K562 (cell line): ENCODE results near the gene TESK2. TPM values are rescaled to one million over a fixed set of nuclear protein-coding genes. Genes with fewer than 3 reads are reported as not detected.

Experiments used
- CREB1 ChIP-seq, 2 experiments: sonication (generic) in 1 of 2; formaldehyde crosslinking in 1 of 2; IDR thresholded peaks; 2 replicates each; pipeline versions ENCODE4 v1.6.1 to v1.8.0; 2012 to 2022; ENCODE audit warnings: inconsistent platforms in 1 of 2, mild to moderate bottlenecking in 1 of 2, missing genetic modification reagents in 1 of 2, moderate library complexity in 1 of 2
- FOXA3 ChIP-seq, 2 experiments: fragments of 450-650 bp in 1 of 2; sonication (generic) in 1 of 2; formaldehyde crosslinking; IDR thresholded peaks in 1 of 2; conservative IDR thresholded peaks in 1 of 2; 2 replicates each; pipeline versions ENCODE4 v1.4.0 to v1.8.0; 2020 to 2022; ENCODE audit warnings: mild to moderate bottlenecking in 2 of 2, missing genetic modification reagents in 1 of 2
- FOXK2 ChIP-seq, 2 experiments: fragments of 450-650 bp; IDR thresholded peaks in 1 of 2; conservative IDR thresholded peaks in 1 of 2; 2 replicates each; pipeline ENCODE4 v1.6.1; 2016; ENCODE audit warnings: low read depth in 2 of 2, mild to moderate bottlenecking in 1 of 2
- LCOR ChIP-seq: sonication (generic); formaldehyde crosslinking; IDR thresholded peaks from 2 replicates; pipeline ENCODE4 v1.8.0; 2022; ENCODE audit warnings: mild to moderate bottlenecking, missing genetic modification reagents
- MEF2A ChIP-seq: IDR thresholded peaks from 2 replicates; pipeline ENCODE4 v1.6.1; 2011; ENCODE audit warnings: low read depth, mild to moderate bottlenecking, low read length, moderate library complexity; ENCODE audit not compliant: control insufficient read depth
- MEIS2 ChIP-seq: fragments of 450-650 bp; IDR thresholded peaks from 2 replicates; pipeline ENCODE4 v1.6.1; 2014; ENCODE audit warnings: mild to moderate bottlenecking; ENCODE audit not compliant: partially characterized antibody
- MYNN ChIP-seq, 2 experiments: sonication (generic); formaldehyde crosslinking in 1 of 2; IDR thresholded peaks; 2 replicates each; pipeline versions ENCODE4 v1.5.0 to v1.6.1; 2016 to 2020; ENCODE audit warnings: antibody characterized with exemption in 1 of 2, missing genetic modification reagents in 1 of 2
- RCOR1 ChIP-seq, 2 experiments: IDR thresholded peaks; 2 replicates each; pipeline ENCODE4 v1.6.1; 2012; ENCODE audit warnings: low read depth in 2 of 2, low read length in 2 of 2, borderline replicate concordance in 1 of 2, improper control_type of control experiment in 1 of 2
- SAP30 ChIP-seq: fragments of 200-600 bp; sonication (generic); IDR thresholded peaks from 2 replicates; pipeline ENCODE4 v1.6.1; 2012; ENCODE audit warnings: borderline replicate concordance, low read depth, mild to moderate bottlenecking, moderate library complexity, low read length, control low read depth, inconsistent platforms; ENCODE audit not compliant: insufficient read depth, poor library complexity, severe bottlenecking
- polyA plus RNA-seq, 8 experiments: library from polyadenylated mRNA; depleted of rRNA in 4 of 8; stranded (reverse) in 5 of 8; unstranded in 3 of 8; fragments of >200 nt; fragmentation: Nextera tagmentation in 2 of 8; fragmentation: Illumina TruSeq in 1 of 8; extraction: Ambion mirVana in 2 of 8; extraction: Trizol in 1 of 8; gene quantifications; 2 replicates each; pipeline versions ENCODE4 v1.2.1 to v1.2.3, GENCODE V29; 2011 to 2014; ENCODE audit warnings: inconsistent platforms in 1 of 8, missing spikeins in 1 of 8
- total RNA-seq, 7 experiments: library from RNA; depleted of rRNA in 6 of 7; stranded (reverse); fragments of >200 nt in 6 of 7; fragmentation: Illumina TruSeq in 2 of 7; extraction: Trizol in 2 of 7; gene quantifications; 2 replicates each; pipeline versions ENCODE4 v1.2.1 to v1.2.3, GENCODE V29; 2011 to 2021; ENCODE audit warnings: low replicate concordance in 1 of 7
- TF ChIP-seq, protein P1 (sequence below): fragments of 450-650 bp; IDR thresholded peaks from 2 replicates; pipeline ENCODE4 v1.6.1; 2016; ENCODE audit warnings: mild to moderate bottlenecking, moderate library complexity
- TF ChIP-seq, protein P2 (sequence below), 2 experiments: IDR thresholded peaks; 2 replicates each; pipeline ENCODE4 v1.6.1; 2011; ENCODE audit warnings: borderline replicate concordance in 1 of 2, control low read depth in 1 of 2, low read depth in 1 of 2, low read length in 1 of 2, mild to moderate bottlenecking in 1 of 2, mixed read lengths in 1 of 2, moderate library complexity in 1 of 2; ENCODE audit not compliant: insufficient read depth in 1 of 2, insufficient read length in 1 of 2, poor library complexity in 1 of 2, severe bottlenecking in 1 of 2; ENCODE audit errors: extremely low read depth in 1 of 2

TESK2 gene
- total and polyA plus RNA-seq, 9 of the 15 experiments (the other 6 are each of a cell fraction or from before 2014, with no cell fraction given) = 1.6 to 5.3 (median 3.7) TPM

DNA sequence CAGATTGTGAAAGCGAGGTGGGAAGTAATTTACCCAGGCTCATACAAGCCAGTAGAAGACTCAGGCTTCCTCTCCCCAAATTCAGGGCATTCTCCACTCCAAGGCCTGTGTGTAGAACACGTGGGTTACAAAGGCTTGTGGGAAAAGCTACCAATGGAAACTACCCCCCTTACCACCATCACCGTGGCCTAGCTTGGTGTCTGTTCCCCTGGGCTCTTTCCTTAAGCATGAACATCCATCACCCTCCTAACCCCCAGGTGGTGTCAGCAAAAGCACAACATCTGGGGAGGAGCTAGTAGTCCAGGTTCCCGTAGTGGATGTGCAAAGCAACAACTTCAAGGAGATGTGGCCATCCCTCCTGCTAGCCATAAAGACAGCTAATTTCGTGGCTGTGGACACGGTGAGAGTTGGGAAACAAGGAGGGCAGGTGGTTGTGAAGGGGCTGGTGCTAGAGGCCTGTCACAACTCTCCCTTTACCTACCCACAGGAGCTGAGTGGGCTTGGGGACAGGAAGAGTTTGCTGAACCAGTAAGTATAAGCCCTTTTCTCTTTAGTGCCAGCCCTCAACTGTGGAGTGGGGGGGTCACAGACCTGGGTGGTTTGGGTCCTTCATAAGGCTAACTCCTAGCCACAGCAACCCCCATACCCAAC lies 150.0 kb downstream of the TESK2 start (continued):
- TF ChIP-seq, protein P1, sequence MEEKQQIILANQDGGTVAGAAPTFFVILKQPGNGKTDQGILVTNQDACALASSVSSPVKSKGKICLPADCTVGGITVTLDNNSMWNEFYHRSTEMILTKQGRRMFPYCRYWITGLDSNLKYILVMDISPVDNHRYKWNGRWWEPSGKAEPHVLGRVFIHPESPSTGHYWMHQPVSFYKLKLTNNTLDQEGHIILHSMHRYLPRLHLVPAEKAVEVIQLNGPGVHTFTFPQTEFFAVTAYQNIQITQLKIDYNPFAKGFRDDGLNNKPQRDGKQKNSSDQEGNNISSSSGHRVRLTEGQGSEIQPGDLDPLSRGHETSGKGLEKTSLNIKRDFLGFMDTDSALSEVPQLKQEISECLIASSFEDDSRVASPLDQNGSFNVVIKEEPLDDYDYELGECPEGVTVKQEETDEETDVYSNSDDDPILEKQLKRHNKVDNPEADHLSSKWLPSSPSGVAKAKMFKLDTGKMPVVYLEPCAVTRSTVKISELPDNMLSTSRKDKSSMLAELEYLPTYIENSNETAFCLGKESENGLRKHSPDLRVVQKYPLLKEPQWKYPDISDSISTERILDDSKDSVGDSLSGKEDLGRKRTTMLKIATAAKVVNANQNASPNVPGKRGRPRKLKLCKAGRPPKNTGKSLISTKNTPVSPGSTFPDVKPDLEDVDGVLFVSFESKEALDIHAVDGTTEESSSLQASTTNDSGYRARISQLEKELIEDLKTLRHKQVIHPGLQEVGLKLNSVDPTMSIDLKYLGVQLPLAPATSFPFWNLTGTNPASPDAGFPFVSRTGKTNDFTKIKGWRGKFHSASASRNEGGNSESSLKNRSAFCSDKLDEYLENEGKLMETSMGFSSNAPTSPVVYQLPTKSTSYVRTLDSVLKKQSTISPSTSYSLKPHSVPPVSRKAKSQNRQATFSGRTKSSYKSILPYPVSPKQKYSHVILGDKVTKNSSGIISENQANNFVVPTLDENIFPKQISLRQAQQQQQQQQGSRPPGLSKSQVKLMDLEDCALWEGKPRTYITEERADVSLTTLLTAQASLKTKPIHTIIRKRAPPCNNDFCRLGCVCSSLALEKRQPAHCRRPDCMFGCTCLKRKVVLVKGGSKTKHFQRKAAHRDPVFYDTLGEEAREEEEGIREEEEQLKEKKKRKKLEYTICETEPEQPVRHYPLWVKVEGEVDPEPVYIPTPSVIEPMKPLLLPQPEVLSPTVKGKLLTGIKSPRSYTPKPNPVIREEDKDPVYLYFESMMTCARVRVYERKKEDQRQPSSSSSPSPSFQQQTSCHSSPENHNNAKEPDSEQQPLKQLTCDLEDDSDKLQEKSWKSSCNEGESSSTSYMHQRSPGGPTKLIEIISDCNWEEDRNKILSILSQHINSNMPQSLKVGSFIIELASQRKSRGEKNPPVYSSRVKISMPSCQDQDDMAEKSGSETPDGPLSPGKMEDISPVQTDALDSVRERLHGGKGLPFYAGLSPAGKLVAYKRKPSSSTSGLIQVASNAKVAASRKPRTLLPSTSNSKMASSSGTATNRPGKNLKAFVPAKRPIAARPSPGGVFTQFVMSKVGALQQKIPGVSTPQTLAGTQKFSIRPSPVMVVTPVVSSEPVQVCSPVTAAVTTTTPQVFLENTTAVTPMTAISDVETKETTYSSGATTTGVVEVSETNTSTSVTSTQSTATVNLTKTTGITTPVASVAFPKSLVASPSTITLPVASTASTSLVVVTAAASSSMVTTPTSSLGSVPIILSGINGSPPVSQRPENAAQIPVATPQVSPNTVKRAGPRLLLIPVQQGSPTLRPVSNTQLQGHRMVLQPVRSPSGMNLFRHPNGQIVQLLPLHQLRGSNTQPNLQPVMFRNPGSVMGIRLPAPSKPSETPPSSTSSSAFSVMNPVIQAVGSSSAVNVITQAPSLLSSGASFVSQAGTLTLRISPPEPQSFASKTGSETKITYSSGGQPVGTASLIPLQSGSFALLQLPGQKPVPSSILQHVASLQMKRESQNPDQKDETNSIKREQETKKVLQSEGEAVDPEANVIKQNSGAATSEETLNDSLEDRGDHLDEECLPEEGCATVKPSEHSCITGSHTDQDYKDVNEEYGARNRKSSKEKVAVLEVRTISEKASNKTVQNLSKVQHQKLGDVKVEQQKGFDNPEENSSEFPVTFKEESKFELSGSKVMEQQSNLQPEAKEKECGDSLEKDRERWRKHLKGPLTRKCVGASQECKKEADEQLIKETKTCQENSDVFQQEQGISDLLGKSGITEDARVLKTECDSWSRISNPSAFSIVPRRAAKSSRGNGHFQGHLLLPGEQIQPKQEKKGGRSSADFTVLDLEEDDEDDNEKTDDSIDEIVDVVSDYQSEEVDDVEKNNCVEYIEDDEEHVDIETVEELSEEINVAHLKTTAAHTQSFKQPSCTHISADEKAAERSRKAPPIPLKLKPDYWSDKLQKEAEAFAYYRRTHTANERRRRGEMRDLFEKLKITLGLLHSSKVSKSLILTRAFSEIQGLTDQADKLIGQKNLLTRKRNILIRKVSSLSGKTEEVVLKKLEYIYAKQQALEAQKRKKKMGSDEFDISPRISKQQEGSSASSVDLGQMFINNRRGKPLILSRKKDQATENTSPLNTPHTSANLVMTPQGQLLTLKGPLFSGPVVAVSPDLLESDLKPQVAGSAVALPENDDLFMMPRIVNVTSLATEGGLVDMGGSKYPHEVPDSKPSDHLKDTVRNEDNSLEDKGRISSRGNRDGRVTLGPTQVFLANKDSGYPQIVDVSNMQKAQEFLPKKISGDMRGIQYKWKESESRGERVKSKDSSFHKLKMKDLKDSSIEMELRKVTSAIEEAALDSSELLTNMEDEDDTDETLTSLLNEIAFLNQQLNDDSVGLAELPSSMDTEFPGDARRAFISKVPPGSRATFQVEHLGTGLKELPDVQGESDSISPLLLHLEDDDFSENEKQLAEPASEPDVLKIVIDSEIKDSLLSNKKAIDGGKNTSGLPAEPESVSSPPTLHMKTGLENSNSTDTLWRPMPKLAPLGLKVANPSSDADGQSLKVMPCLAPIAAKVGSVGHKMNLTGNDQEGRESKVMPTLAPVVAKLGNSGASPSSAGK = peak; percentile 48; the same call in 1 of the 2 replicates
- TF ChIP-seq, protein P2, sequence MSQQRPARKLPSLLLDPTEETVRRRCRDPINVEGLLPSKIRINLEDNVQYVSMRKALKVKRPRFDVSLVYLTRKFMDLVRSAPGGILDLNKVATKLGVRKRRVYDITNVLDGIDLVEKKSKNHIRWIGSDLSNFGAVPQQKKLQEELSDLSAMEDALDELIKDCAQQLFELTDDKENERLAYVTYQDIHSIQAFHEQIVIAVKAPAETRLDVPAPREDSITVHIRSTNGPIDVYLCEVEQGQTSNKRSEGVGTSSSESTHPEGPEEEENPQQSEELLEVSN (IDR thresholded peaks at IDR 0.05; ENCODE audit: borderline replicate concordance in 1 of 2, extremely low read depth in 1 of 2, insufficient read depth in 1 of 2, insufficient read length in 1 of 2, low read depth in 1 of 2, low read length in 1 of 2, poor library complexity in 1 of 2, severe bottlenecking in 1 of 2) = peak in 1 of 2 experiments; percentile 53
- TF ChIP-seq MEIS2 (peak; percentile 47), MEF2A (no peak), LCOR (CRISPR knock-in tag) (peak; percentile 48; the same call in 1 of the 2 replicates), MYNN (IDR thresholded peaks at IDR 0.05) (0 out of 2 replicates have a peak, but pooled peaks have one; percentile 2), MYNN (CRISPR knock-in tag; IDR thresholded peaks at IDR 0.05) (no peak), FOXA3 (CRISPR knock-in tag; conservative IDR thresholded peaks at IDR 0.05 in 1 of 2, IDR thresholded peaks at IDR 0.05 in 1 of 2) (no peak; a peak in 1 of 4 replicates), RCOR1 (IDR thresholded peaks at IDR 0.05; ENCODE audit: borderline replicate concordance in 1 of 2, low read depth in 2 of 2, low read length in 2 of 2) (peak in 1 of 2 experiments; percentile 52; a peak in 1 of 4 replicates), SAP30 (peak; percentile 53), CREB1 (IDR thresholded peaks at IDR 0.05) (no peak), CREB1 (CRISPR knock-in tag; IDR thresholded peaks at IDR 0.05) (peak; percentile 60; the same call in 1 of the 2 replicates), FOXK2 (conservative IDR thresholded peaks at IDR 0.05 in 1 of 2, IDR thresholded peaks at IDR 0.05 in 1 of 2; ENCODE audit: low read depth in 2 of 2) (0 out of 4 replicates have a peak, but pooled peaks of 1 of the 2 experiments have one; percentile 22)
